GM19455 (cell line): ENCODE results near the gene SNX9.
"Not testable (repeated sequence)": the region's sequence is repeated elsewhere in the genome, so short reads cannot be mapped to it uniquely, and the experiment has no call there.

Source experiments
- ATAC-seq: cut with Tn5 transposase; IDR thresholded peaks from one replicate; pipeline ENCODE4 v1.9.1; 2021; ENCODE audit not compliant: unreplicated experiment

SNX9 gene

GRCh38 chr6:157853902-157854502 lies 31.0 kb downstream of the SNX9 start:
- ATAC-seq = no peak

GRCh38 chr6:157855325-157855724 lies 32.3 kb downstream of the SNX9 start:
- no peak for ATAC-seq

- ATAC-seq = not testable (repeated sequence)
Observed at GRCh38 chr6:157855804-157856203, 32.8 kb downstream of the SNX9 start.

- ATAC-seq = not testable (repeated sequence)
Observed at GRCh38 chr6:157858664-157859063, 35.6 kb downstream of the SNX9 start.

GRCh38 chr6:157859775-157860504 lies 36.9 kb downstream of the SNX9 start:
- no peak for ATAC-seq

- ATAC-seq = no peak
Observed at GRCh38 chr6:157860505-157860991, 37.5 kb downstream of the SNX9 start.

DNA sequence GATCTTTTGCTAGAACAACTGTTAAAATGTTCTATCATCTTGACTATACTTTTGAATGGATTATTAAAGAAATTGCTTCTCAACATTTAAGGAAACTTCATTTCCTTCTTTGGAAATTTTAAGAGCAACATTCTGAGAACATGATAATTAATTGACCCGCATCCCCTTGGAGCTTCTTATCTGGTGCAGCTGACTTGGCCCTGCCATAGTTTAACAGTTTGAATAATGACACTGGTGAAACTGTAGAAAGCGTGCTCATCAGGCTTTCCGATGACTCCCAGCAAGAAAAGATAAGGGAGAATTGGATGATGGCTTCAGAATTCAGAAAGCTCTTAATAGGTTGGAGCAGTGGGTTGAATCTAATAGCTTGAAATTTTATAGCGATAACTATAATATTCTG lies 38.1 kb downstream of the SNX9 start:
- no peak for ATAC-seq

- ATAC-seq = no peak
Observed at GRCh38 chr6:157861814-157862213, 38.8 kb downstream of the SNX9 start.

- no peak for ATAC-seq
Observed at GRCh38 chr6:157862706-157863105, 39.7 kb downstream of the SNX9 start.

DNA sequence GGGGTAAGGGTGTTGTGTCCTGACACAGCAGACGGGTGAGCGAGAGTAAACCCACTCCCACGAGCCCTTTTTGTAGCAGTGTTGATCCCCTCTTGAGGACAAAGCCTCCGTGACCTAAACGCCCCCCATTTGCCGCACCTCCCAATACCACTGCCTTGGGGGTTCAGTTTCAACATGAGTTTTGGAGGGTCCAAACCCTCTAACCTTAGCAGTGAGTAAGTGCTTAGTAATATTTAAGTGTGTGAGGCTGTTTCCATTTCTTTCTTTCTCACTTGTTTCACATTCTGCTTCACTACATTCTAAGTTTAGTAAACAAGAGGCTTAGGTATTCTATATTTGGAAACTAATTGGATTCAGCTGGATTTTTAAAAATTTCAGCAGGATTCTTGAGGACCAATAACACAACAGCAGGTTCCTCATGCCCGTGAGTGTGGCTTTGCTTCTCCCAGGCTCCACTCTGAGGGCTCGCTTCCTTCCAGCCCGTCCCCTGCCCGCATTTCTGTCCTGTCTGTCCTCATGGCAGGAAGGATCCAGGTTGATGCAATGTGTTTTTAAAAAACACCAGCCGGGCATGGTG lies 41.2 kb downstream of the SNX9 start:
- ATAC-seq = no peak

DNA sequence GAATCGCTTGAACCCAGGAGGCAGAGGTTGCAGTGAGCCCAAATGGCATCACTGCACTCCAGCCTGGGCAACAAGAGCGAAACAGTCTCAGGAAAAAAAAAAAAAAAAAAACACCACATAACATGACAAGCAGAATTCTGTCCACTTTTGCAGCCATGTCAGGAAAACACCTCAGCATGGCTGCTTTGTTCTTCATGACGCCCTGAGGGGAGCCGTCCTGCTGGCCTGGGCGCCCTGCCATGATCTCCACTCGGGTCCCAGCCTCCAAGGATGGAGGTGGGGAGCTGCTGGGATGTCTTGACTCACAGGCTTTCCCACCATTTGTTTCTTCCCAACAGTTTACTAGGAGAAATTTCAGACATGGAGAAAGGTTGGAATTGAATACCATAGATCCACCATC lies 42.2 kb downstream of the SNX9 start:
- ATAC-seq = no peak

GRCh38 chr6:157867155-157867559 lies 44.1 kb downstream of the SNX9 start:
- no peak for ATAC-seq

- ATAC-seq = no peak
Observed at GRCh38 chr6:157867981-157868380, 44.9 kb downstream of the SNX9 start.

- ATAC-seq = no peak
Observed at GRCh38 chr6:157868835-157869234, 45.8 kb downstream of the SNX9 start.

GRCh38 chr6:157869673-157870302 lies 46.7 kb downstream of the SNX9 start:
- no peak for ATAC-seq

- no peak for ATAC-seq
Observed at GRCh38 chr6:157873735-157874344, 50.8 kb downstream of the SNX9 start.

- no peak for ATAC-seq
Observed at GRCh38 chr6:157877149-157877548, 54.1 kb downstream of the SNX9 start.

- ATAC-seq = no peak
Observed at GRCh38 chr6:157877573-157878438, 54.8 kb downstream of the SNX9 start.

DNA sequence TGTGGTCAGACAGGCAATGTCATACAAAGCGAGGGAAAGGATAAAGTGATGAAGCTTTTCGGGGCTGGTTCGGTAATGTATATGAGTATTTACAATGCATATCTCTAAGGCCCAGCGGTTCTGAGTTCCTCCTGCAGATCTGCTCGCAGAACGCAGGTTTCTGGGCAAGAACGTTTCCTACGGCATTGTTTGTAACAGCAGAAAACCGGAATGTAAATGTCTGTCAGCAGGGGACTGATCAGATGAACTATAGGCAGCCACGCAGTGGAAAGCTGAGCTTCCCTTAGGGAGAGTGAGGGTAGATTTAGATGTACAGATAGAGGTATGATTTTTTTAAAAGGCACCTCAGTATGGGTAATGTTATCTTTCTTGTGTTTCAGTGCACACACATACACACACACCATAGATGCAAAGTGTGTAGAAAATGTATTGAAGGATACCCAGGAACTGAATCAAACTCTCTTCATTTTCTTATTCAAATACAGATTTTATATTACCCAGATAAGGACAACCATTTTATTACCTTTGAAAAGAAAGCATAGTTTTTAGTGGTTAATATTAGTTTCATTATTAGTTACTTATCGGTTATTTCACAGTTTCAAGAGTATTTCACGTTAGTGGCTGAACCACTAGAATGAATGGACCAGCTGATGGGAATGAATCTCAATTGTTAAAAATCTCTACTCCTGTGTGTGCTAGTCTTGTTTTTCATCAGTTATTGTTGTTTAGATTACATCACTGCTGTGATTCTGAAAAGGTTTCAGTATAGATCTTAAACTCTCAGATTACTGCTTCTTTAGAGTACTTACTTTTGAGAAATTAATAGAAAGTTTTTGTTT lies 56.2 kb downstream of the SNX9 start:
- ATAC-seq = peak; percentile 90

- ATAC-seq = peak; percentile 51
Observed at GRCh38 chr6:157879873-157880254, 56.8 kb downstream of the SNX9 start.
